PFSK-1 (cell line): ENCODE measurements around the gene PSMD3.

ENCODE experiments used
- FOXP2 ChIP-seq: optimal IDR thresholded peaks from 2 replicates; pipeline ENCODE3; 2011; ENCODE audit warnings: borderline replicate concordance, control low read depth, inconsistent platforms; ENCODE audit not compliant: insufficient read depth; ENCODE audit errors: extremely low read length, extremely low read depth
- POLR2AphosphoS5 ChIP-seq: IDR thresholded peaks from 2 replicates; pipeline ENCODE4 v1.6.1; 2012; ENCODE audit warnings: low read depth, mild to moderate bottlenecking, control low read depth, low read length, moderate library complexity
- SIN3A ChIP-seq: IDR thresholded peaks from 2 replicates; pipeline ENCODE4 v1.6.1; 2012; ENCODE audit warnings: mild to moderate bottlenecking, low read length, moderate library complexity, borderline replicate concordance; ENCODE audit not compliant: insufficient read depth
- TAF1 ChIP-seq: IDR thresholded peaks from 2 replicates; pipeline ENCODE4 v1.6.1; 2012; ENCODE audit warnings: low read length, control low read depth, borderline replicate concordance; ENCODE audit not compliant: insufficient read depth
- TF ChIP-seq, protein P1 (sequence below), 2 experiments: IDR thresholded peaks; 2 replicates each; pipeline versions ENCODE4 v1.6.1 to v1.8.0; 2011 to 2012; ENCODE audit warnings: low read depth in 2 of 2, low read length in 2 of 2, control low read depth in 1 of 2, inconsistent platforms in 1 of 2, mild to moderate bottlenecking in 1 of 2, moderate library complexity in 1 of 2; ENCODE audit not compliant: insufficient read depth in 1 of 2

The PSMD3 gene

DNA sequence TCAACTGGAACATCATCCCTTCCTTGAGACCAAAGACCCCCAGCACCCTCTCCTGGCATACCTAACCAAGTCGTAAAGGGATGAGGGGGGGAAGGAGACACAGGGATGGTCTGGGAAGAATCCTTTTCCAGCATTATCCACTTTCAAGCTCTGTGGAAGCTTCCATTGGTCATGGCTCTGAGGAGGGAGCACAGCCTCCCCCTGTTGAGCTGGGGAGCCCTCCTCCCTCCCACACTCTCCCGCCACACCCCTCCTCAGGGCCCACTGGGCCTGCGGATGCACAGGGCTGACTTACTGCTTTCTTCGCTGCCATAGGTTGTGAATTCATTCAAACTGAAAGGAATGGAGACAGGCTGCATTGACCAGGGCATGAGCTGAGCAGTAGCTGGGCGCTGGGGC lies 47.0 kb downstream of the PSMD3 start:
- TF ChIP-seq FOXP2: no peak
- TF ChIP-seq POLR2AphosphoS5: no peak
- TF ChIP-seq, protein P1, sequence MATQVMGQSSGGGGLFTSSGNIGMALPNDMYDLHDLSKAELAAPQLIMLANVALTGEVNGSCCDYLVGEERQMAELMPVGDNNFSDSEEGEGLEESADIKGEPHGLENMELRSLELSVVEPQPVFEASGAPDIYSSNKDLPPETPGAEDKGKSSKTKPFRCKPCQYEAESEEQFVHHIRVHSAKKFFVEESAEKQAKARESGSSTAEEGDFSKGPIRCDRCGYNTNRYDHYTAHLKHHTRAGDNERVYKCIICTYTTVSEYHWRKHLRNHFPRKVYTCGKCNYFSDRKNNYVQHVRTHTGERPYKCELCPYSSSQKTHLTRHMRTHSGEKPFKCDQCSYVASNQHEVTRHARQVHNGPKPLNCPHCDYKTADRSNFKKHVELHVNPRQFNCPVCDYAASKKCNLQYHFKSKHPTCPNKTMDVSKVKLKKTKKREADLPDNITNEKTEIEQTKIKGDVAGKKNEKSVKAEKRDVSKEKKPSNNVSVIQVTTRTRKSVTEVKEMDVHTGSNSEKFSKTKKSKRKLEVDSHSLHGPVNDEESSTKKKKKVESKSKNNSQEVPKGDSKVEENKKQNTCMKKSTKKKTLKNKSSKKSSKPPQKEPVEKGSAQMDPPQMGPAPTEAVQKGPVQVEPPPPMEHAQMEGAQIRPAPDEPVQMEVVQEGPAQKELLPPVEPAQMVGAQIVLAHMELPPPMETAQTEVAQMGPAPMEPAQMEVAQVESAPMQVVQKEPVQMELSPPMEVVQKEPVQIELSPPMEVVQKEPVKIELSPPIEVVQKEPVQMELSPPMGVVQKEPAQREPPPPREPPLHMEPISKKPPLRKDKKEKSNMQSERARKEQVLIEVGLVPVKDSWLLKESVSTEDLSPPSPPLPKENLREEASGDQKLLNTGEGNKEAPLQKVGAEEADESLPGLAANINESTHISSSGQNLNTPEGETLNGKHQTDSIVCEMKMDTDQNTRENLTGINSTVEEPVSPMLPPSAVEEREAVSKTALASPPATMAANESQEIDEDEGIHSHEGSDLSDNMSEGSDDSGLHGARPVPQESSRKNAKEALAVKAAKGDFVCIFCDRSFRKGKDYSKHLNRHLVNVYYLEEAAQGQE (IDR thresholded peaks at IDR 0.05; ENCODE audit: insufficient read depth in 1 of 2, low read depth in 2 of 2, low read length in 2 of 2): no peak
- TF ChIP-seq SIN3A: no peak
- no peak for TF ChIP-seq TAF1

DNA sequence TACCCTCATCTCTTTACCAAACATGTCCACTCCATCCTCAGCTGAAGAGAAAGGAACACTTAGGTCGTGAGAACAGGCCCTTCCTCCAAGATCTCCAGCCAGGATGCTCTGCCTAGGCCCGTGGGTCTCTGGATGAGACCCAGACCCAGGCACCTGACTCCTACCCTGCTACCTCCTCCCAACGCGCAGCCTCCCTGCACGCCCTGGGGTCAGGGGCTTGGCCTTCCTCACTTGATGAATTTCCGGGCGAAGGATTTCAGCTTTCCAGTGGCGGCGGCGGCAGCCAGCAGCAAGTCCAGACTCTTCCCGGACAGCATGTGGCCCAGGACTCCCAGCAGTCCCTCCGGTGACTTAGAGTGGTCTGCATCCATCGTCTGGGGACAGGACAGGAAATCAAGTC lies 48.0 kb downstream of the PSMD3 start:
- no peak for TF ChIP-seq POLR2AphosphoS5
- no peak for TF ChIP-seq SIN3A
- no peak for TF ChIP-seq FOXP2
- TF ChIP-seq TAF1: no peak
- TF ChIP-seq, protein P1 (IDR thresholded peaks at IDR 0.05; ENCODE audit: insufficient read depth in 1 of 2, low read depth in 2 of 2, low read length in 2 of 2): no peak

DNA sequence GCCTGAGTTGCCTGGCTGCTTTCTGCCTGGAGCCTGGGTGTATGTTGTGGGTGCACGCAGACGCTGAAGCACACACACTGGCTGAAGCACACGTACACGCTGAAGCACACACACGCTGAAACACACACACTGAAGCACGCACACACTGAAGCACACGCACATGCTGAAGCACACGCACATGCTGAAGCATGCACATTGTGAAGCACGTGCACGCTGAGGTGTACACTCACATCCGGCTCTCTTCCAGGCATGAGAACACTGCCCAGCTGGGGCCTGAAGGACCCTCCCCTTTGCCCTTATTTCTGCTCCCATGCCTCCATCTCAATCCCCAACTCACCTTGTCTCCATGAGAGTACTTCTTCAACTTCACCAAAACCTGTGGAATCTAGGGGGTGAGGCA lies 51.1 kb downstream of the PSMD3 start:
- TF ChIP-seq TAF1 (no peak), FOXP2 (no peak), POLR2AphosphoS5 (no peak), SIN3A (no peak)
- TF ChIP-seq, protein P1 (IDR thresholded peaks at IDR 0.05; ENCODE audit: insufficient read depth in 1 of 2, low read depth in 2 of 2, low read length in 2 of 2): no peak

DNA sequence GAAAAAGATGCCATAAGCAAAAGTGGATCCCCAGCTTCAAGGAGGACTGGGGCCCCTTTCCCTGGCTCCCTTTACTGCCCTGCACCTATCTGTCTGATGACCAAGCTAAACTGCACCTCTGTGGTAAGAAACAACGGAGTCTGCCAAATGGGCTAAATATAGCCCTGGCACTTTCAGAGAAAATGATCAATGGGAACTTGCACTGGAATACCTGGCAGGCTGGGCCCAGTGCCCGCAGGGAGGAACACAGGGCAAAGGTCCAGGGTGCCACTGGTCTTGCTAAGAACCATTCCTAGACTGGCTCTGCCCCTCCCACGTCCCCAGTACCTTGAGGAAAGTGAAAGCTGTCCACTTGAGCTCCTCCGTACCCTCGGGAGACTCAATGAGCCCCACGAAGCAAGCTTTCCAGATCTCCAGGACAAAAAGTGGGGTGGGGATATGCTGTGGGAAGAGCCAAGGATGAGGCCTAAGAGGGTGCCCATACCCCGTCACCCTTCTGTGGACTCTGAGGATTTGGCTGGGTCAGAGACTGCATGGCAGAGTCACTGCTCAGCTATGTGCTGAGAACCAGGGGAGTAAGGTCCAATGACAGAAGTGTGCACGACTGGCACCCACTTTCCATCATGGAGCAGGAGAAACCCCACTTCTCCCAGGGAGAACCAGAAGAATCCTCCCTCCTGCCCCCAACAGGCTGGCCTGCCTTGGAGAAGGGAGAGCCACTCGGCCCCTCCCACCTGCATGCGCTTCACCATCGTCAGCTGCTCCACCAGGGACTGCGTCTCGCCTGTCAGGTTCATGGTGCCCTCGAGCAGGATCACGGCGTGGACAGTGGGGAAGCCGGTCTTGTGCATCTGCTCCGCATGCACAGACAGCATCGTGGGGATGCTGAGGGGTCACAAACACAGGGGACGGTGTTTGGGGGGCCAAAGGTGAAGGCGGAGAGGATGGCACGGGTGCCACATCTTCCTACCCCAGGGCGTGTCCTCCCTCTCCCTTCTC lies 52.0 kb downstream of the PSMD3 start:
- no peak for TF ChIP-seq TAF1
- no peak for TF ChIP-seq FOXP2
- no peak for TF ChIP-seq POLR2AphosphoS5
- TF ChIP-seq SIN3A: no peak
- TF ChIP-seq, protein P1 (IDR thresholded peaks at IDR 0.05; ENCODE audit: insufficient read depth in 1 of 2, low read depth in 2 of 2, low read length in 2 of 2): no peak
